Mesenchymal stem cell (in vitro differentiated cells and primary cell): Measurements from ENCODE around the gene CCL20.
"Not testable (repeated sequence)": the region's sequence is repeated elsewhere in the genome, so short reads cannot be mapped to it uniquely, and the experiment has no call there.

Experiments used
- DNase-seq: peaks from one replicate; pipeline ENCODE4 v3.0.0-alpha.2; 2013
- H2AFZ ChIP-seq: one replicate; pipeline ENCODE4 v1.6.1; 2013; ENCODE audit warnings: low read depth, mild to moderate bottlenecking, control low read depth, inconsistent platforms, low read length, moderate library complexity
- H2AK5ac ChIP-seq: 2 replicates; pipeline ENCODE4 v1.6.1; 2013; ENCODE audit warnings: low read length, moderate library complexity, mild to moderate bottlenecking, inconsistent platforms; ENCODE audit not compliant: severe bottlenecking
- H2BK120ac ChIP-seq: one replicate; pipeline ENCODE4 v1.6.1; 2013; ENCODE audit warnings: low read depth, mild to moderate bottlenecking, inconsistent platforms, low read length, moderate library complexity
- H2BK12ac ChIP-seq, 2 experiments: one replicate each; pipeline ENCODE4 v1.6.1; 2013; ENCODE audit warnings: inconsistent platforms in 2 of 2, low read length in 2 of 2, mild to moderate bottlenecking in 2 of 2, moderate library complexity in 2 of 2, control low read depth in 1 of 2
- H2BK15ac ChIP-seq: one replicate; pipeline ENCODE4 v1.6.1; 2013; ENCODE audit warnings: mild to moderate bottlenecking, low read depth, inconsistent platforms; ENCODE audit not compliant: poor library complexity, severe bottlenecking
- H2BK5ac ChIP-seq: 2 replicates; pipeline ENCODE4 v1.6.1; 2013; ENCODE audit warnings: low read depth, mild to moderate bottlenecking, low read length, control low read depth, inconsistent platforms; ENCODE audit not compliant: poor library complexity, severe bottlenecking
- H3K14ac ChIP-seq, 2 experiments: one replicate each; pipeline ENCODE4 v1.6.1; 2013; ENCODE audit warnings: inconsistent platforms in 2 of 2, low read length in 2 of 2, control low read depth in 1 of 2, mild to moderate bottlenecking in 1 of 2, moderate library complexity in 1 of 2
- H3K18ac ChIP-seq, 2 experiments: one replicate each; pipeline ENCODE4 v1.6.1; 2013; ENCODE audit warnings: inconsistent platforms in 2 of 2, low read length in 2 of 2, control low read depth in 1 of 2, low read depth in 1 of 2, mild to moderate bottlenecking in 1 of 2
- H3K23ac ChIP-seq, 2 experiments: one replicate each; pipeline ENCODE4 v1.6.1; 2013; ENCODE audit warnings: inconsistent platforms in 2 of 2, low read length in 2 of 2, mild to moderate bottlenecking in 2 of 2, moderate library complexity in 2 of 2, control low read depth in 1 of 2
- H3K27ac ChIP-seq: 2 replicates; pipeline ENCODE4 v1.5.1; 2013; ENCODE audit warnings: mild to moderate bottlenecking, moderate library complexity, low read length, control low read depth, inconsistent platforms; ENCODE audit not compliant: poor library complexity, severe bottlenecking
- H3K27me3 ChIP-seq, 2 experiments: 2 replicates each; pipeline versions ENCODE4 v1.6.1 to v1.7.0; 2013; ENCODE audit warnings: low read length in 2 of 2, mild to moderate bottlenecking in 2 of 2, moderate library complexity in 2 of 2, control low read depth in 1 of 2, inconsistent platforms in 1 of 2; ENCODE audit not compliant: control insufficient read depth in 1 of 2, insufficient read depth in 1 of 2
- H3K36me3 ChIP-seq, 2 experiments: 2 replicates each; pipeline versions ENCODE4 v1.6.1 to v1.7.0; 2013; ENCODE audit warnings: low read length in 2 of 2, control low read depth in 1 of 2, inconsistent platforms in 1 of 2, low read depth in 1 of 2, mild to moderate bottlenecking in 1 of 2; ENCODE audit not compliant: insufficient read depth in 2 of 2, control insufficient read depth in 1 of 2
- H3K4ac ChIP-seq, 2 experiments: one replicate each; pipeline ENCODE4 v1.6.1; 2013; ENCODE audit warnings: inconsistent platforms in 2 of 2, low read length in 2 of 2, mild to moderate bottlenecking in 2 of 2, moderate library complexity in 2 of 2, control low read depth in 1 of 2, low read depth in 1 of 2
- H3K4me1 ChIP-seq: 2 replicates; pipeline ENCODE4 v1.6.1; 2013; ENCODE audit warnings: low read depth, low read length, control low read depth; ENCODE audit not compliant: control insufficient read depth, insufficient read depth
- H3K4me2 ChIP-seq: 2 replicates; pipeline ENCODE4 v1.6.1; 2013; ENCODE audit warnings: low read length, mild to moderate bottlenecking, inconsistent platforms; ENCODE audit not compliant: poor library complexity, severe bottlenecking
- H3K4me3 ChIP-seq, 2 experiments: 2 replicates each; pipeline versions ENCODE4 v1.5.1 to v1.7.0; 2013; ENCODE audit warnings: low read length in 2 of 2, mild to moderate bottlenecking in 2 of 2, control low read depth in 1 of 2, low read depth in 1 of 2; ENCODE audit not compliant: insufficient read depth in 1 of 2
- H3K79me1 ChIP-seq: replicated peaks from 2 replicates; pipeline ENCODE4 v1.6.1; 2013; ENCODE audit warnings: mild to moderate bottlenecking, control low read depth, low read length, inconsistent platforms; ENCODE audit not compliant: poor library complexity, severe bottlenecking
- H3K9ac ChIP-seq: 2 replicates; pipeline ENCODE4 v1.7.0; 2013; ENCODE audit warnings: mild to moderate bottlenecking, low read length, moderate library complexity
- H3K9me3 ChIP-seq: 2 replicates; pipeline ENCODE4 v1.7.0; 2013; ENCODE audit warnings: mild to moderate bottlenecking, low read length; ENCODE audit not compliant: control insufficient read depth
- H4K8ac ChIP-seq: one replicate; pipeline ENCODE4 v1.6.1; 2013; ENCODE audit warnings: inconsistent platforms, mild to moderate bottlenecking, low read length, moderate library complexity
- H4K91ac ChIP-seq: one replicate; pipeline ENCODE4 v1.6.1; 2013; ENCODE audit warnings: mild to moderate bottlenecking, low read length, inconsistent platforms
- WGBS: methylation state at CpG from one replicate; pipeline ENCODE4 v1.1.7; 2013; ENCODE audit warnings: mixed read lengths; 5-methylcytosine and 5-hydroxymethylcytosine counted together

CCL20 gene

GRCh38 chr2:227796045-227796711, 17.5 kb upstream of the CCL20 start:
- no peak overlapping the region for H3K9ac ChIP-seq
- no peak overlapping the region for H2BK12ac ChIP-seq
- H3K4me1 ChIP-seq = no peaks in the 10 kb centered on the region
- no peak overlapping the region for H3K4me2 ChIP-seq
- H3K36me3 ChIP-seq = no peaks in the 10 kb centered on the region
- no peak overlapping the region for H3K4me3 ChIP-seq
- no peak overlapping the region for H4K91ac ChIP-seq
- H4K8ac ChIP-seq = no peak overlapping the region
- no peaks in the 10 kb centered on the region for H3K27me3 ChIP-seq
- no peak overlapping the region for H2BK5ac ChIP-seq
- DNase-seq = no peak
- H3K23ac ChIP-seq = no peak overlapping the region
- no peaks in the 10 kb centered on the region for H3K9me3 ChIP-seq
- no peak overlapping the region for H2AK5ac ChIP-seq
- no peak overlapping the region for H3K4ac ChIP-seq
- no peak overlapping the region for H2BK120ac ChIP-seq
- no peak overlapping the region for H3K18ac ChIP-seq
- no peak overlapping the region for H3K27ac ChIP-seq
- no peak overlapping the region for H2BK15ac ChIP-seq
- no peak overlapping the region for H2AFZ ChIP-seq
- H3K79me1 ChIP-seq = no peaks in the 10 kb centered on the region
- no peak overlapping the region for H3K14ac ChIP-seq
- 90% methylated on average over 12 of the region's 12 CpGs for WGBS

- not testable (repeated sequence) for H3K79me1 ChIP-seq, H3K4me3 ChIP-seq, H3K4me1 ChIP-seq, H3K9ac ChIP-seq, H3K9me3 ChIP-seq, H3K18ac ChIP-seq, H3K23ac ChIP-seq, H3K36me3 ChIP-seq, H3K27ac ChIP-seq, H4K91ac ChIP-seq, H2BK5ac ChIP-seq, H3K27me3 ChIP-seq, H2BK120ac ChIP-seq, H3K4me2 ChIP-seq, H2BK15ac ChIP-seq, H2AK5ac ChIP-seq, H4K8ac ChIP-seq, DNase-seq, H2AFZ ChIP-seq, H3K14ac ChIP-seq, H2BK12ac ChIP-seq, H3K4ac ChIP-seq
- 95% methylated on average over 5 of the region's 5 CpGs for WGBS
Observed at GRCh38 chr2:227796768-227797167, 16.9 kb upstream of the CCL20 start.

GRCh38 chr2:227799202-227799601, 14.4 kb upstream of the CCL20 start:
- no peak for DNase-seq
- H3K4me3 ChIP-seq = no peak overlapping the region
- no peak overlapping the region for H3K14ac ChIP-seq
- 90% methylated on average over 2 of the region's 3 CpGs for WGBS
- H3K18ac ChIP-seq = no peak overlapping the region
- H2BK5ac ChIP-seq = no peak overlapping the region
- no peaks in the 10 kb centered on the region for H3K4me1 ChIP-seq
- no peak overlapping the region for H2BK12ac ChIP-seq
- H2BK15ac ChIP-seq = no peak overlapping the region
- no peak overlapping the region for H3K4ac ChIP-seq
- no peak overlapping the region for H3K4me2 ChIP-seq
- H3K9me3 ChIP-seq = no peaks in the 10 kb centered on the region
- no peak overlapping the region for H2AK5ac ChIP-seq
- H2AFZ ChIP-seq = no peak overlapping the region
- H3K36me3 ChIP-seq = no peaks in the 10 kb centered on the region
- H3K27me3 ChIP-seq = no peaks in the 10 kb centered on the region
- no peak overlapping the region for H2BK120ac ChIP-seq
- H3K23ac ChIP-seq = no peak overlapping the region
- H3K79me1 ChIP-seq = no peaks in the 10 kb centered on the region
- no peak overlapping the region for H3K27ac ChIP-seq
- no peak overlapping the region for H4K91ac ChIP-seq
- no peak overlapping the region for H3K9ac ChIP-seq
- H4K8ac ChIP-seq = no peak overlapping the region

- whole genome bisulfite sequencing = 97% methylated on average over 1 of the region's 2 CpGs
- Histone ChIP-seq H3K27me3 (no peaks in the 10 kb centered on the region), H3K79me1 (no peaks in the 10 kb centered on the region), H3K14ac (no peak overlapping the region), H3K18ac (no peak overlapping the region), H2AK5ac (no peak overlapping the region), H3K4me1 (no peaks in the 10 kb centered on the region), H2BK5ac (no peak overlapping the region), H3K4me2 (no peak overlapping the region), H2BK12ac (no peak overlapping the region), H3K4me3 (no peak overlapping the region), H3K36me3 (no peaks in the 10 kb centered on the region), H2BK120ac (no peak overlapping the region), H3K4ac (no peak overlapping the region), H3K9me3 (no peaks in the 10 kb centered on the region), H3K9ac (no peak overlapping the region), H3K27ac (no peak overlapping the region), H4K8ac (no peak overlapping the region), H4K91ac (no peak overlapping the region), H2BK15ac (no peak overlapping the region), H2AFZ (no peak overlapping the region), H3K23ac (no peak overlapping the region)
- DNase-seq = no peak
Observed at GRCh38 chr2:227802882-227803281, 10.8 kb upstream of the CCL20 start.
